SU-DHL-6 (cell line): Measurements from ENCODE around the gene ITSN1.

Source experiments
- H2AFZ ChIP-seq: fragments of 200-600 bp; sonication (generic); 2 replicates; pipeline ENCODE4 v1.6.1; 2014; ENCODE audit warnings: low read depth, mild to moderate bottlenecking, moderate library complexity, mixed read lengths, antibody characterized with exemption, low read length; ENCODE audit not compliant: severe bottlenecking
- H3F3A ChIP-seq: fragments of 200-600 bp; shearing (Covaris generic); 2 replicates; pipeline ENCODE4 v1.6.0; 2016; ENCODE audit warnings: antibody characterized with exemption, mild to moderate bottlenecking; ENCODE audit not compliant: insufficient read depth
- H3K27ac ChIP-seq: fragments of 200-600 bp; sonication (generic); 2 replicates; pipeline ENCODE4 v1.5.1; 2016; ENCODE audit warnings: low read depth, mild to moderate bottlenecking, low read length, moderate library complexity, mixed read lengths
- H3K27me3 ChIP-seq: fragments of 200-600 bp; sonication (generic), shearing (Covaris generic); 2 replicates; pipeline ENCODE4 v1.6.0; 2014; ENCODE audit warnings: mild to moderate bottlenecking, low read length
- H3K36me3 ChIP-seq: fragments of 200-600 bp; sonication (generic); 2 replicates; pipeline ENCODE4 v1.6.1; 2014; ENCODE audit warnings: mild to moderate bottlenecking, low read length, mixed read lengths
- H3K4me2 ChIP-seq: fragments of 300-600, 200-600 bp; shearing (Covaris generic), sonication (generic); 2 replicates; pipeline ENCODE4 v1.6.0; 2014; ENCODE audit warnings: low read length, low read depth, mild to moderate bottlenecking; ENCODE audit not compliant: poor library complexity, severe bottlenecking
- H3K4me3 ChIP-seq: fragments of 200-600 bp; sonication (generic); 2 replicates; pipeline ENCODE4 v1.5.1; 2014; ENCODE audit warnings: antibody characterized with exemption, low read length, mild to moderate bottlenecking, mixed read lengths; ENCODE audit not compliant: insufficient read depth, poor library complexity, severe bottlenecking
- H3K79me2 ChIP-seq: fragments of 200-600 bp; sonication (generic); 2 replicates; pipeline ENCODE4 v1.6.1; 2014; ENCODE audit warnings: mild to moderate bottlenecking, low read length, moderate library complexity; ENCODE audit not compliant: insufficient read depth
- H3K9ac ChIP-seq: fragments of 200-600 bp; sonication (generic); 2 replicates; pipeline ENCODE4 v1.7.0; 2014; ENCODE audit warnings: mild to moderate bottlenecking, low read length
- H3K9me2 ChIP-seq: fragments of 200-600 bp; sonication (generic); replicated peaks from 2 replicates; pipeline ENCODE4 v1.6.1; 2014; ENCODE audit warnings: low read length; ENCODE audit not compliant: insufficient read depth
- H3K9me3 ChIP-seq: fragments of 200-600 bp; sonication (generic); 2 replicates; pipeline ENCODE4 v1.6.1; 2014; ENCODE audit warnings: low read length, mixed read lengths; ENCODE audit not compliant: insufficient read depth
- H4K20me1 ChIP-seq: fragments of 200-600 bp; sonication (generic); 2 replicates; pipeline ENCODE4 v1.6.1; 2014; ENCODE audit warnings: low read depth, mild to moderate bottlenecking, antibody characterized with exemption, low read length, moderate library complexity, mixed read lengths
- CTCF ChIP-seq: fragments of 200-600 bp; sonication (generic); IDR thresholded peaks from one replicate; pipeline ENCODE4 v1.5.1; 2017; ENCODE audit warnings: antibody characterized with exemption, mild to moderate bottlenecking, low read length, moderate library complexity; ENCODE audit not compliant: insufficient read depth, poor library complexity, severe bottlenecking
- EZH2phosphoT487 ChIP-seq: fragments of 200-600 bp; sonication (generic), shearing (Covaris generic); conservative IDR thresholded peaks from 2 replicates; pipeline ENCODE4 v1.6.1; 2018; ENCODE audit warnings: mild to moderate bottlenecking, antibody characterized with exemption, low read length, moderate library complexity, mixed read lengths

Gene ITSN1

DNA sequence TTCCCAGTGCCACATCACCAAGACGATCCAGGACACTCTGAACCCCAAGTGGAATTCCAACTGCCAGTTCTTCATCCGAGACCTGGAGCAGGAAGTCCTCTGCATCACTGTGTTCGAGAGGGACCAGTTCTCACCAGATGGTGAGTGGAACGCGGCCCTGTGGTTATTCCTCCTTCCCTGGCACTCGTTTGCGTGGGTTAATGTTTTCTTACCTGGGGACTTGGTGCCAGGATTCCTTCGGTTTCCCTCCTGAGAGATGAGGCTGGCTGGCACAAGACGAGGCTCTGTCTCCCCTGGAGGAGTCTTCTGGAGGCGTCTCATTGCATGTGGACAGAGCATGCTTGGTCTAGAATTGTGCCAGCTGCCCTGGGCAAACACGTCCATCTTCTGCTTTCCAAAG is 244.0 kb downstream of the ITSN1 start:
- Histone ChIP-seq H3K36me3 (no peaks in the 10 kb centered on the region), H3K4me2 (no peak overlapping the region), H2AFZ (no peak overlapping the region), H3K4me3 (no peak overlapping the region), H3K79me2 (no peaks in the 10 kb centered on the region), H3F3A (no peaks in the 10 kb centered on the region), H3K27ac (no peak overlapping the region), H3K9me2 (no peaks in the 10 kb centered on the region), H4K20me1 (no peaks in the 10 kb centered on the region), H3K9ac (no peak overlapping the region), H3K27me3 (no peaks in the 10 kb centered on the region), H3K9me3 (no peaks in the 10 kb centered on the region)
- TF ChIP-seq CTCF (no peak), EZH2phosphoT487 (no peak)

DNA sequence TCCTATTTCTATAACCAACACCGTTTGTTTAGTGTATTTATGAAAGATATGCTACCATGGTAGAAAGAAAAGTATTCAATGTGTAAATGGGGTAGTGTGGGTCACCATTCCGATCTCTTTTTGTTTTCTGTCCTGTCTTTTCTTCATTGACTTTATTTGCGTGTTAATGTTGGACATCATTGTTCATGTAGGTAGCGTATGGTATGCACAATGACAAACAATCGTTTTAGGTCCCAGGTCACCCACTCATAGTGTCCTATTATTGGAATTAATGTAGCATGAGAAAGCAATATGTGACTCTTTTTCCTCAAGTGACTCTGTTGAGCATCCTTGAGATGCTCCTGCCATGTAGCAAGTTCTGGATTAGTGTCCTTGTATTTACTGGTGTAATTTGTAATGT is 247.9 kb downstream of the ITSN1 start:
- Histone ChIP-seq H4K20me1 (no peaks in the 10 kb centered on the region), H3K4me2 (no peak overlapping the region), H3K27ac (no peak overlapping the region), H3K36me3 (no peaks in the 10 kb centered on the region), H3F3A (no peaks in the 10 kb centered on the region), H3K4me3 (no peak overlapping the region), H3K9me2 (no peaks in the 10 kb centered on the region), H3K79me2 (no peaks in the 10 kb centered on the region), H3K27me3 (no peaks in the 10 kb centered on the region), H2AFZ (no peak overlapping the region), H3K9ac (no peak overlapping the region), H3K9me3 (no peaks in the 10 kb centered on the region)
- no peak for TF ChIP-seq EZH2phosphoT487
- no peak for TF ChIP-seq CTCF

DNA sequence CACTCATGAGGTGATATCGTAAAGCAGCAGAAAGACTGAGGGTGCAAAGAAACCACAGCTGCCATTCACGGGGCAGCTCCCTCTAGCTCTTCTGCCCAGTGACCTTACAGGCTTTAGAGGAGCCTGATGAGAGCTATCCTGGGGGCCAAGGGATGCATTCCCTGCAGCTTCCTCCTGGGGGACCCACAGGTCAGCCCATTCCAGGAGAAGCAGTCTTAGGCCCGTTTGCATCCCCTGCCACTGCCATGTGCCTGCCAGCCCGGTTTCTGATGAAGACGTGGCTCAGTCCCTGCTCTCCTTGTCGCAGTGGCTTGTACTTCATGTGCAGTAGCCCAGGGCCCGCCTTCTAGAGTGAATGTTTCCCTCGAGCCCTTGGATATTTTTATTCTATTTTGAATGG is 250.6 kb downstream of the ITSN1 start:
- Histone ChIP-seq H3K36me3 (no peaks in the 10 kb centered on the region), H3K9me3 (no peaks in the 10 kb centered on the region), H3K27ac (no peak overlapping the region), H3K9me2 (no peaks in the 10 kb centered on the region), H3K4me2 (no peak overlapping the region), H2AFZ (no peak overlapping the region), H3K4me3 (no peak overlapping the region), H3K9ac (no peak overlapping the region), H3K79me2 (no peaks in the 10 kb centered on the region), H4K20me1 (no peaks in the 10 kb centered on the region), H3F3A (no peaks in the 10 kb centered on the region), H3K27me3 (no peaks in the 10 kb centered on the region)
- TF ChIP-seq CTCF, result no peak
- no peak for TF ChIP-seq EZH2phosphoT487

DNA sequence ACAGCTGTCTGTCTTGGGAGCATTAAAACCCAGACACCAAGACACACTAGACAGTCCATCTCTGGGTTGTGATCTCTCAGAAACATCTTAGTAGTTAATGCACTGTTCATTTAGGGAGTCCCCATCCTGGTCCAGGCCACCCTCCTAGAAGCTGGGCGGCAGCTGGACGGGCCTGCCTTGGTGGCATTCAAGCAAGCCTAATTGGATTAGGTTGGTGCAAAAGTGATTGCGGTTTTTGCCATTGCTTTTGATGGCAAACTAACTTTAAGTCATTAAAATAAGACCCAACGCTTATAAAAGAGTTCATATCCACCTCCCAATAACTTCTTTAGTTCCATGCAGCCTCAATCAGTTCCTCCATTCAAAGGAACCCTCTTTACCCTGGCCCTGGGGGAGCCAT is 251.6 kb downstream of the ITSN1 start:
- H3K27me3 ChIP-seq, result no peaks in the 10 kb centered on the region
- no peaks in the 10 kb centered on the region for H3K9me3 ChIP-seq
- no peak overlapping the region for H3K4me2 ChIP-seq
- no peak overlapping the region for H3K9ac ChIP-seq
- H3K36me3 ChIP-seq, result no peaks in the 10 kb centered on the region
- H3K27ac ChIP-seq, result no peak overlapping the region
- no peaks in the 10 kb centered on the region for H4K20me1 ChIP-seq
- no peak overlapping the region for H2AFZ ChIP-seq
- TF ChIP-seq EZH2phosphoT487 (no peak), CTCF (no peak)
- H3F3A ChIP-seq, result no peaks in the 10 kb centered on the region
- H3K4me3 ChIP-seq, result no peak overlapping the region
- no peaks in the 10 kb centered on the region for H3K9me2 ChIP-seq
- no peaks in the 10 kb centered on the region for H3K79me2 ChIP-seq
